CD4-positive, CD25-positive, alpha-beta regulatory T cell (primary cell): ENCODE measurements around the gene TMPRSS7. TPM values are rescaled to one million over a fixed set of nuclear protein-coding genes. Genes with fewer than 3 reads are reported as not detected.

Experiments
- ATAC-seq, 2 donors: fragments of 150-1000 bp; cut with Tn5 transposase; one replicate each; pipeline ENCODE4 v1.10.0; 2021; ENCODE audit warnings: low read depth in 2 of 2, moderate number of reproducible peaks in 2 of 2, moderate library complexity in 1 of 2
- DNase-seq, 3 donors: peaks; one replicate each; pipeline versions ENCODE4 v3.0.0 to v3.0.0-alpha.2; 2012 to 2022; ENCODE audit warnings: mixed read lengths in 1 of 3
- H3K27ac ChIP-seq: one replicate; pipeline ENCODE4 v1.7.0; 2013; ENCODE audit warnings: mild to moderate bottlenecking, low read length; ENCODE audit not compliant: insufficient read depth, poor library complexity, severe bottlenecking
- H3K27me3 ChIP-seq: one replicate; pipeline ENCODE4 v1.7.0; 2013; ENCODE audit warnings: low read length; ENCODE audit not compliant: control insufficient read depth, insufficient read depth
- H3K36me3 ChIP-seq: one replicate; pipeline ENCODE4 v1.7.0; 2013; ENCODE audit warnings: mild to moderate bottlenecking, low read length, moderate library complexity; ENCODE audit not compliant: control insufficient read depth, insufficient read depth
- H3K4me1 ChIP-seq: 2 replicates; pipeline ENCODE4 v1.7.0; 2013; ENCODE audit warnings: mild to moderate bottlenecking, low read length; ENCODE audit not compliant: insufficient read depth, control insufficient read depth, poor library complexity, severe bottlenecking
- H3K4me3 ChIP-seq: one replicate; pipeline ENCODE4 v1.7.0; 2013; ENCODE audit warnings: low read depth, mild to moderate bottlenecking, low read length, moderate library complexity
- H3K9me3 ChIP-seq, 2 experiments: 1 replicate in 1 of 2; 2 replicates in 1 of 2; pipeline ENCODE4 v1.7.0; 2013; ENCODE audit warnings: low read length in 2 of 2, mild to moderate bottlenecking in 1 of 2, moderate library complexity in 1 of 2; ENCODE audit not compliant: control insufficient read depth in 2 of 2
- H3K27ac Mint-ChIP-seq, 3 donors: one replicate each; pipeline ENCODE4 v1.8.0; 2020 to 2022; ENCODE audit warnings: mild to moderate bottlenecking in 3 of 3, mixed read lengths in 3 of 3, moderate library complexity in 2 of 3
- H3K27me3 Mint-ChIP-seq: one replicate; pipeline ENCODE4 v1.8.0; 2022; ENCODE audit warnings: mild to moderate bottlenecking, mixed read lengths
- H3K36me3 Mint-ChIP-seq: one replicate; pipeline ENCODE4 v1.8.0; 2020; ENCODE audit warnings: mixed read lengths
- H3K4me1 Mint-ChIP-seq, 4 donors: one replicate each; pipeline ENCODE4 v1.8.0; 2020 to 2022; ENCODE audit warnings: mixed read lengths in 4 of 4, mild to moderate bottlenecking in 1 of 4
- H3K4me3 Mint-ChIP-seq, 4 donors: one replicate each; pipeline ENCODE4 v1.8.0; 2020 to 2022; ENCODE audit warnings: mild to moderate bottlenecking in 4 of 4, mixed read lengths in 4 of 4, moderate library complexity in 3 of 4
- H3K9me3 Mint-ChIP-seq, 7 donors: one replicate each; pipeline ENCODE4 v1.8.0; 2020 to 2022; ENCODE audit warnings: mixed read lengths in 7 of 7, mild to moderate bottlenecking in 3 of 7, moderate library complexity in 2 of 7
- polyA plus RNA-seq, 4 donors: library from polyadenylated mRNA; unstranded; fragments of 300-500 nt; fragmentation: Illumina TruSeq; gene quantifications; one replicate each; pipeline ENCODE4 v1.2.3, GENCODE V29; 2021
- total RNA-seq: library from RNA; stranded (reverse); gene quantifications from one replicate; pipeline ENCODE4 v1.2.3, GENCODE V29; 2022

Gene TMPRSS7
- total and polyA plus RNA-seq, 5 donors from 2014 or later, result not detected

DNA sequence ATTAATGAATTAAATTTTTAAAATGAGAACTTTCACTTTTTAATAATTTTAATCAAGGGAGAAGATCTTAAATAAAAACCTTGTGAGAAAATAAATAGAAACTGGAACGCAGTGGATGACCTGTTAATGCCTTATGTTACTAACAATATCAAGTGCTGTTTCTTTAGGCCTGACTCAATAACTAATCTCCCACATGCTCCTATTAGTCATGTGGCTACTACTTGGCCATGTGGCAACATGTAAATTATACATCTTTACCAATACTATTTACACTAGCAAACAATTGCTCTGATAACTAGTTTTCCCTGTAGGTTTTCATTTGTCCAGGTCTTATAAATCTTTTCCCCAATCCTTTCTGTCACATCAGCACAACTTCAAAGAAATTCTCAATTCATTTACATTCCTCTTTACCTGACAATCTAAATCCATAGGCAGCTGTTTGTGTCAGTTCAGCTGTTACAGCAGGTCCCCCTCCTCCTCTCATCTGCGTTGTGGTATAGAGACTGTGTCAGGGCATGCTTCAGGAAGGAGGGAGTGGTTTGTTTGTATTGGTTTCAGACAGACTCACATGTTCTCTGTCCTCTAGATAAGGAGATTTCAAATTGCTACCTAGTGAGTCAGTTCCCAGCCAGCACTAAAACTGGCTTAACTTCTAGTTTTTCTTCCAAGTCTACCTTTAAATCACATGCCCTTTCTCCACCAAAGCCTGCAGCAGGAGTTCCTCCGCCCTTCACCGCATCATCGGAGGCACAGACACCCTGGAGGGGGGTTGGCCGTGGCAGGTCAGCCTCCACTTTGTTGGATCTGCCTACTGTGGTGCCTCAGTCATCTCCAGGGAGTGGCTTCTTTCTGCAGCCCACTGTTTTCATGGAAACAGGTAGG, 40.3 kb downstream of the TMPRSS7 start:
- DNase-seq, result peak in 1 of 3 donors; percentile 69
- Histone ChIP-seq H3K27me3 (no peaks in the 10 kb centered on the region), H3K36me3 (no peaks in the 10 kb centered on the region), H3K9me3 (no peaks in the 10 kb centered on the region), H3K4me1 (no peaks in the 10 kb centered on the region), H3K4me3 (no peak overlapping the region), H3K27ac (no peak overlapping the region)
- Mint-ChIP-seq H3K27ac (peak overlapping the region; percentile 14 to 90 (median 89)), H3K9me3 (peaks cover 0 to 10% (median 0%) of the 10 kb centered on the region in 7 donors), H3K4me1 (peaks cover 9 to 44% (median 17%) of the 10 kb centered on the region in 4 donors), H3K27me3 (peaks cover 13% of the 10 kb centered on the region), H3K36me3 (peaks cover 10% of the 10 kb centered on the region), H3K4me3 (peak overlapping the region in 3 of 4 donors; percentile 1 to 17 (median 12))
- ATAC-seq, result peak; percentile 65

DNA sequence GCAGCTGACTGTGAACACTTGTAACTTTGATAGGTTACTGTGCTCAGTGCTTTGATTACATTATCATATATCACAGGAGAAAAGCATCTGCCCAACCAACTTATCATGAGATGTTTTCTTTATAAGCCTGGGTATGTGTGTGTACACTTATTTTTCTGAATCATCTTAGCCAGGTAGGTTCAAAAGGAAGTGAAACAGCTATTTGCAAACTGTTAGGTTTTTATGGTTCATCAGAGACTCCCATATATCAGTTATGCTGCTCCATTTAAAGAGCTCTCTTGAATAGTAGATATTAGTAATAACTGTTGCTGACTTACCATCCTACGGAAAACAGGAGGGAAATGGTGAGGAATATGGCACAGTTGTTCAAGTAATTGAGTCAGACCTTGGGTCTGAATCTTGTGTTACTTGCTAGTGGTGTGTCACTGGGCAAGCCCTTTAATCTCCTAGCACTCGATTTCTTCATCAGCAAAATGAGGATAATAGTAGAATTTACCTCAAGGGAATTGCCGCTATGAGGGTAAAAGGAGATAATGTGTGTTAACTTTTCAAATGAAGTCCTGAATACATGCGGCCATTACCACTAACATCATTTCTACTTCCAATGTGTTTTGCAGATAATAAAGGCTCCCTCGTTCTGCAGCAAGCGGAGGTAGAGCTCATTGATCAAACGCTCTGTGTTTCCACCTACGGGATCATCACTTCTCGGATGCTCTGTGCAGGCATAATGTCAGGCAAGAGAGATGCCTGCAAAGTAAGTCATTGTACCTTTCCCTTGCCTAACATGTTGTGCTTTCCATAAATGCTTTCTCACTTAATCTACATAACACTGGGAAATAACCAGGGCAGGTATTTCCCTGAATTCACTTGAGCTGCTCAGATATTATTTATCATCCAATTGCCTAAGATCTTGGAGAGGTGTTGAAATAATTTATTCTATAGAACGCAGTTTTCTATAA, 43.9 kb downstream of the TMPRSS7 start:
- Histone ChIP-seq H3K4me3 (no peak overlapping the region), H3K27me3 (peaks cover 2% of the 10 kb centered on the region), H3K9me3 (no peaks in the 10 kb centered on the region), H3K4me1 (no peaks in the 10 kb centered on the region), H3K36me3 (no peaks in the 10 kb centered on the region), H3K27ac (no peak overlapping the region)
- Mint-ChIP-seq H3K4me3 (no peak overlapping the region), H3K27ac (no peak overlapping the region), H3K9me3 (peaks cover 0 to 3% (median 0%) of the 10 kb centered on the region in 7 donors), H3K4me1 (peaks cover 3 to 21% (median 9%) of the 10 kb centered on the region in 4 donors), H3K27me3 (peaks cover 12% of the 10 kb centered on the region), H3K36me3 (peaks cover 3% of the 10 kb centered on the region)
- DNase-seq (no peak), ATAC-seq (no peak)

DNA sequence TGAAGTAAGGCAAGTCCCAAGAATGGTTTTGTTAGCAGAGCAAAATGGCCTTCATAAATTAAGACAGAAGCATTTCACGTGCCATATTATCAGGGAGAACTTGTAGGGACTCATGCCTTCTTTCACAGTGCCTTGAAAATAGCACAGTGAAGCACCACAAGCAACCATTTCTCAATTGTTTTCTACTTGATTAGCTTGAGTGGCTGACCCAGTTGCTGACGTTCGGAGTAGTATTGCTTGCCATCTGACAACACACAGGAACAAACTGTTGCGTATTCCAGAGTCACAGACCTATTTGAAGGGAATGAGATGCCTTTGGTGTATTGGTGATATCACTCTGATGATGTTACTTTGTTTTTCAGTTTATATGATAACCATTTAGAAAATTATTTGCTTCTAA, 48.7 kb downstream of the TMPRSS7 start:
- H3K27me3 Mint-ChIP-seq, result peaks cover 27% of the 10 kb centered on the region
- H3K27me3 ChIP-seq, result peaks cover 11% of the 10 kb centered on the region
- no peak for ATAC-seq
- H3K4me3 ChIP-seq, result no peak overlapping the region
- no peaks in the 10 kb centered on the region for H3K9me3 ChIP-seq
- H3K27ac Mint-ChIP-seq, result no peak overlapping the region
- DNase-seq, result no peak
- peaks cover 0 to 2% (median 0%) of the 10 kb centered on the region in 7 donors for H3K9me3 Mint-ChIP-seq
- no peak overlapping the region for H3K4me3 Mint-ChIP-seq
- H3K4me1 Mint-ChIP-seq, result peaks cover 0 to 29% (median 9%) of the 10 kb centered on the region in 4 donors
- H3K27ac ChIP-seq, result no peak overlapping the region
- H3K36me3 ChIP-seq, result no peaks in the 10 kb centered on the region
- H3K4me1 ChIP-seq, result peaks cover 13% of the 10 kb centered on the region
- H3K36me3 Mint-ChIP-seq, result no peaks in the 10 kb centered on the region

DNA sequence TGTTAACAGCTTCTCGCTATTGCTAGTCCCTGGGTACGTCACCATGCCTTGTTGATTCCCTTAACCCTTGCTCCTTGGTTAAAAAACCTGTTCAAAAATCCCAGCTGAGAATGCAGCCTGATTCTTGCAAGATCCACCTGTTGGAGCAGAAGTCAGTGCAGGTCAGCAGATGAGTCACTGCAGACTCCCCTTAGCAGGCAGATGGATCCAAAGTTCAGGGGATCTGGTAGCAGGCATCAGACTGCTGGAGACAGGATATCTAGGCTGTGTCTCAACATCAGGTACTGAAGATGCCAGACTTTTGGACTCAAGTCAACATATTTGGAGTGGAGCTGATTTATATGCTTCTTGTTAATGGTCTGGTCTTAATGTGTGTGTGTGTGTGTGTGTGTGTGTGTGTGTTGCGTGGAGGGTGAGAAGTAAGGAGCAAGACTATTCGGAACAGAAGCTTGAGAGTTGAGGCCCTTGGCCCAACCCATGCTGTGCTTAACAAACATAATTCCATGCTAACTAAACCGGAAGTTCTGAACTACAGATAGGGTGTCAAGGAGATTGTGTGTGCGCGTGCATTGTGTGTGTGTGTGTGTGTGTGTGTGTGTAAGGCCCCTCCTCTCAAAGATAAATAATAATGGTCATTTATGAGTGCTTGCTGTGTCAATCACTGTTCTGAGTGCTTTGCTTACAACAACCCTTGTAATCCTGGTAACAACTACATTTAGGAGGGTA, 50.6 kb downstream of the TMPRSS7 start:
- Mint-ChIP-seq H3K9me3 (peaks cover 0 to 2% (median 0%) of the 10 kb centered on the region in 7 donors), H3K4me1 (peaks cover 0 to 29% (median 10%) of the 10 kb centered on the region in 4 donors)
- H3K4me3 ChIP-seq, result no peak overlapping the region

DNA sequence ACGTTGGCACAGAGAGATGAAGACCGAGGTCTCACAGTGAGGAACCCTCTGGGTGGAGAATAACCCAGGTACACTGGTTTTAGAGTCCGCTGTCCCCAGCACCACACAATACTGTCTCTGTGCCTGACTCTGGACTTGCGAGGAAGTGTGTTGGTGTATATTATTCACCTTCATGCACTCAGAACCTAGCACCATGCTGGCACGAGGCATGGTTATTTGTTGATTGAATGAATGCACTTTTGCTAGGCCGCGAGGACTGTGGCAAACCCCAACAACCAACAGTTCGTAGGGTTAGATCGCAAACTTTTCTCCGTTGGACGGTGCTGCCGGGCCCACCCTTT, 51.2 kb downstream of the TMPRSS7 start:
- Histone ChIP-seq H3K27ac (no peak overlapping the region), H3K4me3 (no peak overlapping the region), H3K27me3 (peaks cover 11% of the 10 kb centered on the region), H3K4me1 (peaks cover 13% of the 10 kb centered on the region), H3K9me3 (no peaks in the 10 kb centered on the region), H3K36me3 (no peaks in the 10 kb centered on the region)
- no peak for DNase-seq
- Mint-ChIP-seq H3K4me3 (peak overlapping the region in 3 of 4 donors; percentile 76 to 90 (median 86)), H3K9me3 (peaks cover 0 to 2% (median 0%) of the 10 kb centered on the region in 7 donors), H3K27ac (peak overlapping the region in 2 of 3 donors; percentile 31 to 74), H3K36me3 (no peaks in the 10 kb centered on the region), H3K4me1 (peaks cover 0 to 33% (median 11%) of the 10 kb centered on the region in 4 donors), H3K27me3 (peaks cover 26% of the 10 kb centered on the region)
- ATAC-seq, result no peak

More for the DNA sequence above, 50.6 kb downstream of the TMPRSS7 start:
- peak overlapping the region in 3 of 4 donors; percentile 76 to 90 (median 86) for H3K4me3 Mint-ChIP-seq
- H3K4me1 ChIP-seq, result peaks cover 13% of the 10 kb centered on the region
- no peak overlapping the region for H3K27ac ChIP-seq
- peaks cover 13% of the 10 kb centered on the region for H3K27me3 ChIP-seq
- ATAC-seq (no peak), DNase-seq (no peak)
- H3K27me3 Mint-ChIP-seq, result peaks cover 26% of the 10 kb centered on the region
- peak overlapping the region in 1 of 3 donors; percentile 31 for H3K27ac Mint-ChIP-seq
- H3K36me3 ChIP-seq, result no peaks in the 10 kb centered on the region
- H3K9me3 ChIP-seq, result no peaks in the 10 kb centered on the region
- H3K36me3 Mint-ChIP-seq, result no peaks in the 10 kb centered on the region

DNA sequence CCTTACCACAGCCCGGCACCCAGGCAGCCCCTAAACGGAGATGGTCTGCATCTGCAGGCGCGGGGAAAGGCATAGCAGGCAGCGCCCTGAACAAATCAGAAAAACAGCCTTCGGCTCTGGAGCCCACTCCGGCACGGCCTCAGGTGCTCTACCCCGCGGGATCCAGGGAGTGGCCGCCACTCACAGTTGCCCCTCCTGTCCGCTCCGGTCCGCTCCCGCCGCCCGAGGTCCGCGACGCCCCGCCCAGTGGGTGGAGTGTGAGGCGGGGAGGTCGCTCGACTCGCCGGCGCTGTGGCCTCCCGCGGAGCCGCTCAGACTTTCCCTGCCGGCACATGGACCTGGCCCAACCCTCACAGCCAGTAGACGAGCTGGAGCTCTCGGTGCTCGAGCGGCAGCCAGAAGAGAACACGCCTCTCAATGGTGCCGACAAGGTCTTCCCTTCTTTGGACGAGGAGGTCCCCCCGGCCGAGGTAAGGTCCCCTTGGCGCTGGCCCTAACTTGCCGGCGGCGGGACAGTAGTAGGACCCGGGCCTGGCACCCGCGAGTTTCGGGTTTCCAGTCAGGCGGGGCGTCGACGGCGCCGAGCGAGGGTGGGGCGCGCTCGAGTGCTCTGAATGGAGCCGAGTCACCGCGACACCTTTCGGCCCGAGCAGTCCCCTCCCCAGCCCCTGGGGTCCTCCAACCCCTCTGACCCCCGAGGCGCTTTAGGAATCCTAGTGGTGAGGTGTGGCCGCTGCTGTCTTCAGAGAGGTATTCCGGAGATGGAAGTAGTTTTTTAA, 51.7 kb downstream of the TMPRSS7 start, which contains the start of gene C3orf52:
C3orf52 (plus strand) TSS at position 314 of the 779 bp plus-strand sequence; CDS start at position 333, 19 bp downstream.
- peaks cover 0 to 2% (median 0%) of the 10 kb centered on the region in 7 donors for H3K9me3 Mint-ChIP-seq
- Histone ChIP-seq H3K27ac (no peak within 1 kb of the TSS), H3K4me1 (peaks cover 13% of the 10 kb centered on the region), H3K36me3 (no peaks in the 10 kb centered on the region), H3K9me3 (no peaks in the 10 kb centered on the region), H3K4me3 (peak within 1 kb of the TSS; percentile 41), H3K27me3 (peaks cover 11% of the 10 kb centered on the region)
- DNase-seq (peak; percentile 31 to 56 (median 38)), ATAC-seq (peak; percentile 66 to 75)
- H3K27me3 Mint-ChIP-seq, result peaks cover 26% of the 10 kb centered on the region
- H3K4me3 Mint-ChIP-seq, result peak within 1 kb of the TSS; percentile 57 to 90 (median 81)
- H3K27ac Mint-ChIP-seq, result peak within 1 kb of the TSS; percentile 27 to 74 (median 50)
- H3K4me1 Mint-ChIP-seq, result peaks cover 0 to 37% (median 13%) of the 10 kb centered on the region in 4 donors
- no peaks in the 10 kb centered on the region for H3K36me3 Mint-ChIP-seq
